Measurements from ENCODE around the gene ADPRH. TPM values are rescaled to one million over a fixed set of nuclear protein-coding genes. Genes with fewer than 3 reads are reported as not detected.

ADPRH gene
- total RNA-seq: 1 to 10 TPM in 4 of 5 donors, under 1 TPM in 1; 0.43 to 3.6 (median 1.5) TPM
- 2.4 TPM for total RNA-seq (2013)
- 1.1 to 7.9 (median 2.4) reads per million in 29 experiments for total RNA-seq

GRCh38 chr3:119579366-119580066 is at the start of gene ADPRH:
Gene ADPRH, plus strand, starts transcription at chr3:119579492. Its CDS starts 2,678 bp downstream, at chr3:119582170.
- POLR2A ChIA-PET: interaction anchor here (0.6 to 0.7 kb wide), 2 partner anchors 9 to 17 kb away, joined by 3 read pairs; no protein-coding TSS in a partner anchor

GRCh38 chr3:119529883-119530282 is 49.4 kb upstream of the ADPRH start:
- ATAC-seq (replicated peaks in 1 of 4) (no peak), DNase-seq (no peak)
- Mint-ChIP-seq H3K27ac (no peak overlapping the region), H3K36me3 (peaks cover 19% of the 10 kb centered on the region), H3K9me3 (no peaks in the 10 kb centered on the region), H3K4me1 (no peaks in the 10 kb centered on the region), H3K4me3 (no peak overlapping the region), H3K27me3 (no peaks in the 10 kb centered on the region)
- H3K4me3 ChIP-seq (ENCODE audit: control insufficient read depth in 1 of 2, extremely low read depth in 1 of 2, low read length in 1 of 2): no peak overlapping the region
- H3K4me1 ChIP-seq (ENCODE audit: control insufficient read depth in 1 of 2, extremely low read depth in 1 of 2, insufficient read depth in 2 of 2, low read length in 2 of 2): no peaks in the 10 kb centered on the region
- ChIA-PET POLR2A (no interaction called here), CTCF (no interaction called here)
- peaks cover 0 to 9% of the 10 kb centered on the region in 2 donors for H3K36me3 ChIP-seq (ENCODE audit: control insufficient read depth in 2 of 2, extremely low read depth in 1 of 2, insufficient read depth in 1 of 2, low read length in 1 of 2)
- H3K27ac ChIP-seq (ENCODE audit: low read length): no peak overlapping the region
- no peaks in the 10 kb centered on the region for H3K27me3 ChIP-seq (replicated peaks in 1 of 2; ENCODE audit: control insufficient read depth in 2 of 2, extremely low read depth in 1 of 2, insufficient read depth in 2 of 2, low read length in 1 of 2)
- no peaks in the 10 kb centered on the region for H3K9me3 ChIP-seq

More at GRCh38 chr3:119579366-119580066, at the start of gene ADPRH:
- H3K4me1 ChIP-seq (ENCODE audit: control insufficient read depth in 1 of 2, extremely low read depth in 1 of 2, insufficient read depth in 2 of 2, low read length in 2 of 2): peaks cover 2 to 14% of the 10 kb centered on the region in 2 experiments
- CTCF ChIA-PET: interaction anchor here (0.6 kb wide), 2 partner anchors 1090 to 1572 kb away, joined by 3 read pairs; no protein-coding TSS in a partner anchor
- no peaks in the 10 kb centered on the region for H3K9me3 Mint-ChIP-seq
- H3K4me1 Mint-ChIP-seq: peaks cover 8 to 13% (median 12%) of the 10 kb centered on the region in 3 donors
- H3K36me3 ChIP-seq (ENCODE audit: control insufficient read depth in 2 of 2, extremely low read depth in 1 of 2, insufficient read depth in 1 of 2, low read length in 1 of 2): no peaks in the 10 kb centered on the region
- H3K4me3 Mint-ChIP-seq: peak within 1 kb of the TSS; percentile 83 to 96 (median 88)
- H3K27me3 Mint-ChIP-seq: peaks cover 0 to 8% of the 10 kb centered on the region in 2 donors
- 3% methylated on average over 60 of the region's 68 CpGs for WGBS (ENCODE audit: insufficient coverage)
- peak within 1 kb of the TSS; percentile 70 for H3K27ac ChIP-seq (ENCODE audit: low read length)
- H3K9me3 ChIP-seq: no peaks in the 10 kb centered on the region
- DNase-seq (peak in 30 of 35 experiments; percentile 7 to 55 (median 22)), ATAC-seq (replicated peaks in 1 of 4) (peak; percentile 71 to 76 (median 76))
- H3K4me3 ChIP-seq (ENCODE audit: control insufficient read depth in 1 of 2, extremely low read depth in 1 of 2, low read length in 1 of 2): peak within 1 kb of the TSS; percentile 62 to 63
- no peaks in the 10 kb centered on the region for H3K27me3 ChIP-seq (replicated peaks in 1 of 2; ENCODE audit: control insufficient read depth in 2 of 2, extremely low read depth in 1 of 2, insufficient read depth in 2 of 2, low read length in 1 of 2)
- no peaks in the 10 kb centered on the region for H3K36me3 Mint-ChIP-seq
- peak within 1 kb of the TSS; percentile 44 to 90 for H3K27ac Mint-ChIP-seq

GRCh38 chr3:119530456-119530855 is 48.8 kb upstream of the ADPRH start:
- POLR2A ChIA-PET: no interaction called here
- no peak overlapping the region for H3K27ac Mint-ChIP-seq

GRCh38 chr3:119531151-119531550 is 48.1 kb upstream of the ADPRH start:
- no peak overlapping the region for H3K4me3 Mint-ChIP-seq
- no peaks in the 10 kb centered on the region for H3K9me3 ChIP-seq
- H3K36me3 Mint-ChIP-seq: peaks cover 9% of the 10 kb centered on the region
- no peaks in the 10 kb centered on the region for H3K9me3 Mint-ChIP-seq
- H3K27ac Mint-ChIP-seq: no peak overlapping the region
- no peaks in the 10 kb centered on the region for H3K4me1 Mint-ChIP-seq
- ChIA-PET CTCF (interaction anchor here in 1 of 2 donors (0.6 kb wide), 1 partner anchor 459 kb away, joined by 4 read pairs; no protein-coding TSS in a partner anchor), POLR2A (no interaction called here)
- ATAC-seq (replicated peaks in 1 of 4) (no peak), DNase-seq (no peak)
- H3K27me3 Mint-ChIP-seq: no peaks in the 10 kb centered on the region
- no peak overlapping the region for H3K4me3 ChIP-seq (ENCODE audit: control insufficient read depth in 1 of 2, extremely low read depth in 1 of 2, low read length in 1 of 2)
- WGBS (ENCODE audit: insufficient coverage): 90% methylated on average over 3 of the region's 4 CpGs
- H3K27ac ChIP-seq (ENCODE audit: low read length): no peak overlapping the region
- H3K36me3 ChIP-seq (ENCODE audit: control insufficient read depth in 2 of 2, extremely low read depth in 1 of 2, insufficient read depth in 1 of 2, low read length in 1 of 2): peaks cover 0 to 3% of the 10 kb centered on the region in 2 donors
- H3K4me1 ChIP-seq (ENCODE audit: control insufficient read depth in 1 of 2, extremely low read depth in 1 of 2, insufficient read depth in 2 of 2, low read length in 2 of 2): no peaks in the 10 kb centered on the region
- H3K27me3 ChIP-seq (replicated peaks in 1 of 2; ENCODE audit: control insufficient read depth in 2 of 2, extremely low read depth in 1 of 2, insufficient read depth in 2 of 2, low read length in 1 of 2): no peaks in the 10 kb centered on the region

More at GRCh38 chr3:119530456-119530855, 48.8 kb upstream of the ADPRH start:
- no peak overlapping the region for H3K4me3 ChIP-seq (ENCODE audit: control insufficient read depth in 1 of 2, extremely low read depth in 1 of 2, low read length in 1 of 2)
- no peaks in the 10 kb centered on the region for H3K27me3 Mint-ChIP-seq
- WGBS (ENCODE audit: insufficient coverage): 80% methylated on average over 1 of the region's 2 CpGs
- H3K36me3 ChIP-seq (ENCODE audit: control insufficient read depth in 2 of 2, extremely low read depth in 1 of 2, insufficient read depth in 1 of 2, low read length in 1 of 2): peaks cover 0 to 3% of the 10 kb centered on the region in 2 donors
- DNase-seq (no peak), ATAC-seq (replicated peaks in 1 of 4) (no peak)
- CTCF ChIA-PET: interaction anchor here in 1 of 2 donors (0.6 kb wide), 1 partner anchor 459 kb away, joined by 4 read pairs; no protein-coding TSS in a partner anchor
- H3K9me3 ChIP-seq: no peaks in the 10 kb centered on the region
- H3K4me1 ChIP-seq (ENCODE audit: control insufficient read depth in 1 of 2, extremely low read depth in 1 of 2, insufficient read depth in 2 of 2, low read length in 2 of 2): no peaks in the 10 kb centered on the region
- H3K27ac ChIP-seq (ENCODE audit: low read length): no peak overlapping the region
- peaks cover 13% of the 10 kb centered on the region for H3K36me3 Mint-ChIP-seq
- no peaks in the 10 kb centered on the region for H3K9me3 Mint-ChIP-seq
- H3K27me3 ChIP-seq (replicated peaks in 1 of 2; ENCODE audit: control insufficient read depth in 2 of 2, extremely low read depth in 1 of 2, insufficient read depth in 2 of 2, low read length in 1 of 2): no peaks in the 10 kb centered on the region
- H3K4me3 Mint-ChIP-seq: no peak overlapping the region
- no peaks in the 10 kb centered on the region for H3K4me1 Mint-ChIP-seq

GRCh38 chr3:119534296-119534695 is 45.0 kb upstream of the ADPRH start:
- ChIA-PET POLR2A (no interaction called here), CTCF (no interaction called here)
- H3K27me3 ChIP-seq (replicated peaks in 1 of 2; ENCODE audit: control insufficient read depth in 2 of 2, extremely low read depth in 1 of 2, insufficient read depth in 2 of 2, low read length in 1 of 2): no peaks in the 10 kb centered on the region
- no peaks in the 10 kb centered on the region for H3K4me1 Mint-ChIP-seq
- H3K27ac Mint-ChIP-seq: no peak overlapping the region
- no peak overlapping the region for H3K27ac ChIP-seq (ENCODE audit: low read length)
- H3K27me3 Mint-ChIP-seq: no peaks in the 10 kb centered on the region
- no peaks in the 10 kb centered on the region for H3K4me1 ChIP-seq (ENCODE audit: control insufficient read depth in 1 of 2, extremely low read depth in 1 of 2, insufficient read depth in 2 of 2, low read length in 2 of 2)
- DNase-seq (no peak), ATAC-seq (replicated peaks in 1 of 4) (no peak)
- H3K9me3 Mint-ChIP-seq: no peaks in the 10 kb centered on the region
- no peaks in the 10 kb centered on the region for H3K9me3 ChIP-seq
- H3K36me3 Mint-ChIP-seq: no peaks in the 10 kb centered on the region
- no peak overlapping the region for H3K4me3 Mint-ChIP-seq
- no CpG with 5 or more reads among the region's 1 CpG for WGBS (ENCODE audit: insufficient coverage)
- H3K36me3 ChIP-seq (ENCODE audit: control insufficient read depth in 2 of 2, extremely low read depth in 1 of 2, insufficient read depth in 1 of 2, low read length in 1 of 2): no peaks in the 10 kb centered on the region
- H3K4me3 ChIP-seq (ENCODE audit: control insufficient read depth in 1 of 2, extremely low read depth in 1 of 2, low read length in 1 of 2): no peak overlapping the region

- no peaks in the 10 kb centered on the region for H3K27me3 Mint-ChIP-seq
- H3K36me3 Mint-ChIP-seq: no peaks in the 10 kb centered on the region
- Histone ChIP-seq H3K9me3 (no peaks in the 10 kb centered on the region), H3K27me3 (replicated peaks in 1 of 2; ENCODE audit: control insufficient read depth in 2 of 2, extremely low read depth in 1 of 2, insufficient read depth in 2 of 2, low read length in 1 of 2) (no peaks in the 10 kb centered on the region), H3K27ac (ENCODE audit: low read length) (no peak overlapping the region), H3K4me1 (ENCODE audit: control insufficient read depth in 1 of 2, extremely low read depth in 1 of 2, insufficient read depth in 2 of 2, low read length in 2 of 2) (no peaks in the 10 kb centered on the region), H3K4me3 (ENCODE audit: control insufficient read depth in 1 of 2, extremely low read depth in 1 of 2, low read length in 1 of 2) (no peak overlapping the region), H3K36me3 (ENCODE audit: control insufficient read depth in 2 of 2, extremely low read depth in 1 of 2, insufficient read depth in 1 of 2, low read length in 1 of 2) (no peaks in the 10 kb centered on the region)
- no peaks in the 10 kb centered on the region for H3K9me3 Mint-ChIP-seq
- no peaks in the 10 kb centered on the region for H3K4me1 Mint-ChIP-seq
- ChIA-PET POLR2A (no interaction called here), CTCF (no interaction called here)
- no CpG with 5 or more reads among the region's 4 CpGs for WGBS (ENCODE audit: insufficient coverage)
- no peak for ATAC-seq (replicated peaks in 1 of 4)
- no peak overlapping the region for H3K4me3 Mint-ChIP-seq
- H3K27ac Mint-ChIP-seq: no peak overlapping the region
- DNase-seq: no peak
These were observed 42.5 kb upstream of the ADPRH start for GRCh38 chr3:119536757-119537156.
